ENCODE data around the gene WNT2B. TPM values are rescaled to one million over a fixed set of nuclear protein-coding genes. Genes with fewer than 3 reads are reported as not detected.

The WNT2B gene
- total RNA-seq, 2 experiments from 2014 or later, result not detected

DNA sequence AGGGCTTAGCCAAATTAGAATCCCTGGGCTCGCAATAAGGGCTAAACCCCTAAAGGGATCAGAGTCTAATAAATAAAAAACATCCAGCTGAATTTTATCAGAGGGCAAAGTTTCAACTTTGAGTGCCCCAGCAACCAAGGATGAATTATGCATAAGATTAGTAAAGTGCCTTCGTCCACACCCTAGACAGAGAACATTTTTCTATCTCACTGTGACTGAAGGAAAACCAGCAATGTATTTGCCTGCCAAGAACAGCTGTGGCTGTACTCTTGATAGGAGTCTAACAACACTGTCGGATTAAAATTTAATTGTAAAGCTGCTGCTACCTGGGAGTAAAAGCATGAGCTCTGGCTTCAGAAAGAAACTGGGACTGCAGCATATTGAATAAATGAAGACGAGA is 23.3 kb downstream of the WNT2B start:
- POLR2A ChIA-PET, result no interaction called here
- ATAC-seq (no peak), DNase-seq (no peak)
- CTCF ChIA-PET, result interaction anchor here (0.8 to 1.6 kb wide), 3 partner anchors 9 to 143 kb away, joined by 3 to 5 read pairs (median 4); partner anchors contain the start of gene MOV10
- Mint-ChIP-seq H3K9me3 (no peaks in the 10 kb centered on the region), H3K4me3 (no peak overlapping the region), H3K36me3 (ENCODE audit: low read depth) (no peaks in the 10 kb centered on the region), H3K4me1 (ENCODE audit: low read depth) (no peaks in the 10 kb centered on the region), H3K27ac (no peak overlapping the region), H3K27me3 (no peaks in the 10 kb centered on the region)
- intact Hi-C loops (cut with micrococcal nuclease), result no loop called here
- TF ChIP-seq, protein P1, sequence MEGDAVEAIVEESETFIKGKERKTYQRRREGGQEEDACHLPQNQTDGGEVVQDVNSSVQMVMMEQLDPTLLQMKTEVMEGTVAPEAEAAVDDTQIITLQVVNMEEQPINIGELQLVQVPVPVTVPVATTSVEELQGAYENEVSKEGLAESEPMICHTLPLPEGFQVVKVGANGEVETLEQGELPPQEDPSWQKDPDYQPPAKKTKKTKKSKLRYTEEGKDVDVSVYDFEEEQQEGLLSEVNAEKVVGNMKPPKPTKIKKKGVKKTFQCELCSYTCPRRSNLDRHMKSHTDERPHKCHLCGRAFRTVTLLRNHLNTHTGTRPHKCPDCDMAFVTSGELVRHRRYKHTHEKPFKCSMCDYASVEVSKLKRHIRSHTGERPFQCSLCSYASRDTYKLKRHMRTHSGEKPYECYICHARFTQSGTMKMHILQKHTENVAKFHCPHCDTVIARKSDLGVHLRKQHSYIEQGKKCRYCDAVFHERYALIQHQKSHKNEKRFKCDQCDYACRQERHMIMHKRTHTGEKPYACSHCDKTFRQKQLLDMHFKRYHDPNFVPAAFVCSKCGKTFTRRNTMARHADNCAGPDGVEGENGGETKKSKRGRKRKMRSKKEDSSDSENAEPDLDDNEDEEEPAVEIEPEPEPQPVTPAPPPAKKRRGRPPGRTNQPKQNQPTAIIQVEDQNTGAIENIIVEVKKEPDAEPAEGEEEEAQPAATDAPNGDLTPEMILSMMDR (IDR thresholded peaks at IDR 0.05), result no peak

DNA sequence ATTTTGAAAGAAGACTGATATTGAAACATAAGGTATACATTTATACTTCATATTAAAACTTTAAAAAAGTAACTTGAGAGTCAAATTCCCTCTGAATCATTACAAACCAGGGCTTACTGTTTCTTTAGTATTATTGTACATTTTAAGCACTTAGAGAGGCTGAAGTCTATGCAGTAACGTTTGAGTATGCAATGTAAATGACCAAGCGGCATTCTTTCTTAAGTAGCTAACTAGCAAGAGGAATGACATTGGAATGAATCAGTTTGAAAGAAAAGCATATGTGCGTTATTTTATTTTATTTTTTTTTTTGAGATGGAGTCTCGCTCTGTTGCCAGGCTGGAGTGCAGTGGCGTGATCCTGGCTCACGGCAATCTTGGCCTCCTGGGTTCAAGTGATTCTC is 24.3 kb downstream of the WNT2B start:
- H3K9me3 Mint-ChIP-seq, result no peaks in the 10 kb centered on the region
- no peaks in the 10 kb centered on the region for H3K27me3 Mint-ChIP-seq
- ChIA-PET POLR2A (no interaction called here), CTCF (interaction anchor here (1.3 kb wide), 1 partner anchor 163 kb away, joined by 3 read pairs; no protein-coding TSS in a partner anchor)
- no peaks in the 10 kb centered on the region for H3K36me3 Mint-ChIP-seq (ENCODE audit: low read depth)
- TF ChIP-seq, protein P1 (IDR thresholded peaks at IDR 0.05), result no peak
- DNase-seq (no peak), ATAC-seq (no peak)
- intact Hi-C loops (cut with micrococcal nuclease), result no loop called here
- H3K4me1 Mint-ChIP-seq (ENCODE audit: low read depth), result no peaks in the 10 kb centered on the region
- H3K27ac Mint-ChIP-seq, result no peak overlapping the region
- no peak overlapping the region for H3K4me3 Mint-ChIP-seq

DNA sequence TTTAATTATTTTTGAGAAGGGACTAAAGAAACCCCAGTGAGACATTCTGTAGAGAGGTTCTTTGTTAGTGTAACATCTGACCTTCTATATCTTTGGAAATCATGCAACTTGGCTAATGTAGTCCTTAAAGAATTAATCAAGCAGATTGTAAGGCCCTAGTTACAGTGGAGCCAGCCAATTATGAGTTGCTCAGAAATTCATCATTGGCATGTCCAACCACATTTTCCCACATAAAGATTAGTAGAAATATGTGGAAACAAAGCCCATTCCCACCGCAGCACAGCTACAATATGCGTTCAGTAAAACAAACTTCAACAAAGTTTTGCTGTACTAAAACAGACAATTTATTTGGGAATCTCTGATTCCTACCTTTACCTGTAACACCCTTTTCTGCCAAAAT is 27.8 kb downstream of the WNT2B start:
- ATAC-seq, result no peak
- no peaks in the 10 kb centered on the region for H3K27me3 Mint-ChIP-seq
- H3K36me3 Mint-ChIP-seq (ENCODE audit: low read depth), result no peaks in the 10 kb centered on the region
- ChIA-PET POLR2A (no interaction called here), CTCF (interaction anchor here (0.7 kb wide), 1 partner anchor 295 kb away, joined by 3 read pairs; no protein-coding TSS in a partner anchor)
- TF ChIP-seq, protein P1 (IDR thresholded peaks at IDR 0.05), result no peak
- no peak overlapping the region for H3K27ac Mint-ChIP-seq
- no peak overlapping the region for H3K4me3 Mint-ChIP-seq
- H3K9me3 Mint-ChIP-seq, result no peaks in the 10 kb centered on the region
- intact Hi-C loops (cut with micrococcal nuclease), result no loop called here
- no peak for DNase-seq
- H3K4me1 Mint-ChIP-seq (ENCODE audit: low read depth), result no peaks in the 10 kb centered on the region

DNA sequence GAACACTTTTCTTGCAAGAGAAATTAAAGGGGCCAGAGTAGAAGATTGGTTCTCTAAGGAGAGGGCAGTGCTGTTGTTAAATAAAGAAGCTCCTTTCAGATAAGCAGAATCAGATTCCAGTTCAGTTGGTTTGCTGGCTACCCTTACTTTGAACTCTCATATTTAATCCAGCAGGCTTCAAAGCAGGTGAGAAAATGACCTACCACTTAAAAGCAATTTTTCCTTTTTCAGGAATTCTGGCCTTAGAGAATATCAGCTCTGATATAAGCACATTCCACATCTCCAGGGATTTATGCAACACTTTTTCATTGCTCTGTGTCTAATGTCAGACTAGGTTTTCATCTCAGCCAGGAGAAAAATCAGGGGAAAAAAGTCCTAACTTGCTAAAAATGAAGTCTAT is 28.7 kb downstream of the WNT2B start:
- TF ChIP-seq, protein P1 (IDR thresholded peaks at IDR 0.05), result no peak
- H3K4me1 Mint-ChIP-seq (ENCODE audit: low read depth), result no peaks in the 10 kb centered on the region
- ATAC-seq, result no peak
- no peak for DNase-seq
- intact Hi-C loops (cut with micrococcal nuclease), result no loop called here
- no peaks in the 10 kb centered on the region for H3K36me3 Mint-ChIP-seq (ENCODE audit: low read depth)
- H3K27me3 Mint-ChIP-seq, result no peaks in the 10 kb centered on the region
- no peak overlapping the region for H3K27ac Mint-ChIP-seq
- ChIA-PET CTCF (interaction anchor here (0.7 kb wide), 1 partner anchor 294 kb away, joined by 3 read pairs; no protein-coding TSS in a partner anchor), POLR2A (no interaction called here)
- no peak overlapping the region for H3K4me3 Mint-ChIP-seq
- H3K9me3 Mint-ChIP-seq, result no peaks in the 10 kb centered on the region

DNA sequence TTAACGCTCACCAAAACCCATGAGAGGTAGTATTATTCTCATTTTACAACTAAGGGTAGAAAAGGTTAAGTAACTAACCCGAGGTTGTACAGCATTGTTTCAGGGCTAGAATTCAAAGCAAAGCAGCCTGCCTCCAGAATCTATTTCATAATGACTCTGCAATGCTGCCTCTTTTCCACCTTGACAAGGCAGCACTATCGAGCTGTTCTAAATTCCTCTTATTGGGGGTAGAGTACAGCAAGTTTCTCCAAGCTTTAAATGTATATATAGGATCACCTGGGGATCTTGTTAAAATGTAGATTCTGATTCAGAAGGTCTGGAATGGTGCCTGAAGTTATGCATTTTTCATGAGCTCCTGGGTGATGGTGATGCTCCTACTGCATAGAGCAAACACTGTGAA is 30.1 kb downstream of the WNT2B start:
- no peaks in the 10 kb centered on the region for H3K4me1 Mint-ChIP-seq (ENCODE audit: low read depth)
- no peaks in the 10 kb centered on the region for H3K9me3 Mint-ChIP-seq
- intact Hi-C loops (cut with micrococcal nuclease), result no loop called here
- POLR2A ChIA-PET, result no interaction called here
- H3K27me3 Mint-ChIP-seq, result no peaks in the 10 kb centered on the region
- TF ChIP-seq, protein P1 (IDR thresholded peaks at IDR 0.05), result no peak
- CTCF ChIA-PET, result interaction anchor here (1.2 kb wide), 1 partner anchor 73 kb away, joined by 3 read pairs; no protein-coding TSS in a partner anchor
- DNase-seq (no peak), ATAC-seq (no peak)
- H3K36me3 Mint-ChIP-seq (ENCODE audit: low read depth), result no peaks in the 10 kb centered on the region
- no peak overlapping the region for H3K4me3 Mint-ChIP-seq
- no peak overlapping the region for H3K27ac Mint-ChIP-seq
